Measurements from ENCODE around the gene PATJ.

DNA sequence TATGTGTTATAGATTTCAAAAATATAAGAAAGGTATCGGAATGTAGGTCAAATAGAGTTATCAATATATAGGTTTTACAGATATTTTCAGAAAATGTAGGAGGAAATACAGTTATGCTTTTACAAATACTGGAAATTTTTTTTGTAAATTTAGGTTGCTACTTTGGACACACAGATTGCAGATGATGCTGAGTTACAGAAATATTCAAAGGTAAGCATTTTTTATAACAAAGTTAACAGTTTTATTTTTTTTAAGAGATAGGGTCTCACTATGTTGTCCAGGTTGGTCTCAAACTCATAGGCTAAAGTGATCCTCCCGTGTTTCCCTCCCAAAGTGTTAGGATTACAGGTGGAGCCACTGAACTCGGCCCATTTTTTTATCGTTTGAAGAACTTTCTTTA, 66.0 kb downstream of the PATJ start:
- TF ChIP-seq CTCF (IDR thresholded peaks at IDR 0.05 in 8 of 11, conservative IDR thresholded peaks at IDR 0.05 in 3 of 11) (no peak), POLR2A (IDR thresholded peaks at IDR 0.05) (no peak)
